Neutrophil (primary cell): ENCODE data around the gene FN3K.
A peak's percentile ranks its signal among the peaks of the same experiment; 100 is the strongest.
"Not testable (repeated sequence)": the region's sequence is repeated elsewhere in the genome, so short reads cannot be mapped to it uniquely, and the experiment has no call there.

Experiments used
- H3K27ac ChIP-seq: fragments of 200-600 bp; sonication (generic); 2 replicates; pipeline ENCODE4 v1.5.1; 2016; ENCODE audit warnings: mild to moderate bottlenecking, moderate library complexity
- H3K27me3 ChIP-seq: fragments of 200-600 bp; sonication (generic); 2 replicates; pipeline ENCODE4 v1.6.0; 2016; ENCODE audit warnings: mild to moderate bottlenecking
- H3K36me3 ChIP-seq: fragments of 200-600 bp; sonication (generic); 2 replicates; pipeline ENCODE4 v1.5.1; 2017
- H3K4me1 ChIP-seq, 2 experiments: fragments of 200-600 bp in 1 of 2; sonication (generic) in 1 of 2; 1 replicate in 1 of 2; 2 replicates in 1 of 2; pipeline versions ENCODE4 v1.5.1 to v1.6.1; 2013 to 2016; ENCODE audit warnings: low read depth in 1 of 2, low read length in 1 of 2, mild to moderate bottlenecking in 1 of 2, moderate library complexity in 1 of 2; ENCODE audit not compliant: control insufficient read depth in 1 of 2, insufficient read depth in 1 of 2
- H3K4me3 ChIP-seq, 2 experiments: fragments of 200-600 bp in 1 of 2; sonication (generic) in 1 of 2; 1 replicate in 1 of 2; 2 replicates in 1 of 2; pipeline ENCODE4 v1.5.1; 2013 to 2016; ENCODE audit warnings: low read depth in 1 of 2, low read length in 1 of 2, mild to moderate bottlenecking in 1 of 2, moderate library complexity in 1 of 2
- H3K9me3 ChIP-seq: fragments of 200-600 bp; sonication (generic); 2 replicates; pipeline ENCODE4 v1.5.1; 2016
- CTCF ChIP-seq: fragments of 200-600 bp; sonication (generic); IDR thresholded peaks from 2 replicates; pipeline ENCODE4 v1.5.1; 2016; ENCODE audit warnings: antibody characterized with exemption

The FN3K gene

GRCh38 chr17:82780195-82780594, 44.8 kb downstream of the FN3K start:
- Histone ChIP-seq H3K27ac (no peak overlapping the region), H3K4me3 (no peak overlapping the region), H3K36me3 (no peaks in the 10 kb centered on the region), H3K9me3 (no peaks in the 10 kb centered on the region), H3K27me3 (no peaks in the 10 kb centered on the region), H3K4me1 (peaks cover 11 to 17% of the 10 kb centered on the region in 2 experiments)
- TF ChIP-seq CTCF = no peak

- Histone ChIP-seq H3K4me1 (peaks cover 11 to 17% of the 10 kb centered on the region in 2 experiments), H3K4me3 (no peak overlapping the region), H3K9me3 (no peaks in the 10 kb centered on the region), H3K36me3 (no peaks in the 10 kb centered on the region), H3K27ac (no peak overlapping the region), H3K27me3 (no peaks in the 10 kb centered on the region)
- no peak for TF ChIP-seq CTCF
Measured at GRCh38 chr17:82780971-82781893, 45.8 kb downstream of the FN3K start.

GRCh38 chr17:82781894-82782274, 46.5 kb downstream of the FN3K start:
- Histone ChIP-seq H3K27ac (no peak overlapping the region), H3K4me3 (peak overlapping the region in 1 of 2 experiments; percentile 30), H3K9me3 (no peaks in the 10 kb centered on the region), H3K36me3 (no peaks in the 10 kb centered on the region), H3K4me1 (peaks cover 11 to 17% of the 10 kb centered on the region in 2 experiments), H3K27me3 (no peaks in the 10 kb centered on the region)
- peak; percentile 87 for TF ChIP-seq CTCF

GRCh38 chr17:82782657-82783207, 47.3 kb downstream of the FN3K start:
- H3K9me3 ChIP-seq = no peaks in the 10 kb centered on the region
- no peaks in the 10 kb centered on the region for H3K27me3 ChIP-seq
- peaks cover 11 to 17% of the 10 kb centered on the region in 2 experiments for H3K4me1 ChIP-seq
- peak overlapping the region; percentile 8 to 30 for H3K4me3 ChIP-seq
- no peaks in the 10 kb centered on the region for H3K36me3 ChIP-seq
- H3K27ac ChIP-seq = peak overlapping the region; percentile 16
- TF ChIP-seq CTCF = no peak

- TF ChIP-seq CTCF = no peak
- H3K4me1 ChIP-seq = peaks cover 11 to 17% of the 10 kb centered on the region in 2 experiments
- H3K36me3 ChIP-seq = no peaks in the 10 kb centered on the region
- no peaks in the 10 kb centered on the region for H3K27me3 ChIP-seq
- no peaks in the 10 kb centered on the region for H3K9me3 ChIP-seq
- peak overlapping the region; percentile 16 for H3K27ac ChIP-seq
- no peak overlapping the region for H3K4me3 ChIP-seq
Measured at GRCh38 chr17:82783498-82783897, 48.1 kb downstream of the FN3K start.

- H3K27ac ChIP-seq, H3K27me3 ChIP-seq, H3K9me3 ChIP-seq, H3K4me3 ChIP-seq, H3K36me3 ChIP-seq: not testable (repeated sequence)
- peaks cover 11 to 17% of the 10 kb centered on the region in 2 experiments for H3K4me1 ChIP-seq
Measured at GRCh38 chr17:82785581-82785980, 50.2 kb downstream of the FN3K start.
